ENCODE measurements around the gene FAM234B. TPM values are rescaled to one million over a fixed set of nuclear protein-coding genes. Genes with fewer than 3 reads are reported as not detected.

FAM234B gene
- polyA plus RNA-seq, 3 donors = 1.6 to 3.2 (median 2.0) TPM

GRCh38 chr12:13112968-13113367 lies 68.8 kb downstream of the FAM234B start:
- H2AFZ ChIP-seq (ENCODE audit: insufficient read depth, low read depth, low read length, poor library complexity, severe bottlenecking) = no peak overlapping the region
- Mint-ChIP-seq H3K36me3 (no peaks in the 10 kb centered on the region), H3K9me3 (peaks cover 0 to 6% (median 0%) of the 10 kb centered on the region in 7 donors), H3K4me3 (no peak overlapping the region), H3K4me1 (no peaks in the 10 kb centered on the region), H3K27me3 (ENCODE audit: low read depth in 3 of 3) (peaks cover 0 to 3% (median 0%) of the 10 kb centered on the region in 3 donors), H3K27ac (no peak overlapping the region)
- H3K79me2 ChIP-seq (ENCODE audit: insufficient read depth, low read length) = no peaks in the 10 kb centered on the region
- H3K9ac ChIP-seq (ENCODE audit: insufficient read depth, low read length, poor library complexity, severe bottlenecking) = no peak overlapping the region
- H3K27me3 ChIP-seq (ENCODE audit: control insufficient read depth in 2 of 2, insufficient read depth in 2 of 2, low read length in 2 of 2) = no peaks in the 10 kb centered on the region
- H4K20me1 ChIP-seq (ENCODE audit: insufficient read depth, low read length) = no peaks in the 10 kb centered on the region
- no peaks in the 10 kb centered on the region for H3K9me3 ChIP-seq (replicated peaks in 1 of 2; ENCODE audit: control insufficient read depth in 1 of 2, insufficient read depth in 1 of 2, low read length in 2 of 2)
- H3K4me2 ChIP-seq (replicated peaks; ENCODE audit: extremely low read depth, low read length, poor library complexity, severe bottlenecking) = no peak overlapping the region
- DNase-seq = no peak
- H3K27ac ChIP-seq (ENCODE audit: low read depth in 1 of 2, low read length in 2 of 2) = no peak overlapping the region
- H3K4me1 ChIP-seq (ENCODE audit: control insufficient read depth in 1 of 2, insufficient read depth in 2 of 2, low read length in 2 of 2) = no peaks in the 10 kb centered on the region
- 100% methylated on average over 2 of the region's 6 CpGs for WGBS (ENCODE audit: insufficient coverage)
- no peak for TF ChIP-seq CTCF (IDR thresholded peaks at IDR 0.05)
- no peak overlapping the region for H3K4me3 ChIP-seq (replicated peaks in 1 of 3; ENCODE audit: low read depth in 2 of 3, low read length in 3 of 3)
- intact Hi-C loops (cut with micrococcal nuclease) = no loop called here
- H3K36me3 ChIP-seq (replicated peaks in 1 of 2; ENCODE audit: control insufficient read depth in 1 of 2, insufficient read depth in 2 of 2, low read length in 2 of 2) = no peaks in the 10 kb centered on the region

GRCh38 chr12:13114251-13115052 lies 70.3 kb downstream of the FAM234B start:
- Histone ChIP-seq H3K4me3 (replicated peaks in 1 of 3; ENCODE audit: low read depth in 2 of 3, low read length in 3 of 3) (no peak overlapping the region), H3K36me3 (replicated peaks in 1 of 2; ENCODE audit: control insufficient read depth in 1 of 2, insufficient read depth in 2 of 2, low read length in 2 of 2) (no peaks in the 10 kb centered on the region), H2AFZ (ENCODE audit: insufficient read depth, low read depth, low read length, poor library complexity, severe bottlenecking) (no peak overlapping the region), H3K9me3 (replicated peaks in 1 of 2; ENCODE audit: control insufficient read depth in 1 of 2, insufficient read depth in 1 of 2, low read length in 2 of 2) (no peaks in the 10 kb centered on the region), H3K9ac (ENCODE audit: insufficient read depth, low read length, poor library complexity, severe bottlenecking) (no peak overlapping the region), H3K4me1 (ENCODE audit: control insufficient read depth in 1 of 2, insufficient read depth in 2 of 2, low read length in 2 of 2) (no peaks in the 10 kb centered on the region), H3K79me2 (ENCODE audit: insufficient read depth, low read length) (no peaks in the 10 kb centered on the region), H3K4me2 (replicated peaks; ENCODE audit: extremely low read depth, low read length, poor library complexity, severe bottlenecking) (no peak overlapping the region), H4K20me1 (ENCODE audit: insufficient read depth, low read length) (no peaks in the 10 kb centered on the region), H3K27me3 (ENCODE audit: control insufficient read depth in 2 of 2, insufficient read depth in 2 of 2, low read length in 2 of 2) (no peaks in the 10 kb centered on the region), H3K27ac (ENCODE audit: low read depth in 1 of 2, low read length in 2 of 2) (no peak overlapping the region)
- Mint-ChIP-seq H3K27ac (no peak overlapping the region), H3K4me3 (no peak overlapping the region), H3K9me3 (peaks cover 0 to under 1% (median 0%) of the 10 kb centered on the region in 7 donors), H3K4me1 (no peaks in the 10 kb centered on the region), H3K27me3 (ENCODE audit: low read depth in 3 of 3) (peaks cover 0 to 3% (median 0%) of the 10 kb centered on the region in 3 donors), H3K36me3 (no peaks in the 10 kb centered on the region)
- TF ChIP-seq CTCF (IDR thresholded peaks at IDR 0.05) = no peak
- intact Hi-C loops (cut with micrococcal nuclease) = no loop called here
- 95% methylated on average over 11 of the region's 15 CpGs for whole genome bisulfite sequencing (ENCODE audit: insufficient coverage)
- no peak for DNase-seq
